Stimulated activated CD4-positive, alpha-beta T cell treated with anti-CD3 and anti-CD28 coated beads, Interleukin-12 subunit alpha, Interleukin-12 subunit beta, amount 100 ng/mL, for 4 hours (primary cell): ENCODE data around the gene PAN2.
A peak's percentile ranks its signal among the peaks of the same experiment; 100 is the strongest.
"Not testable (repeated sequence)": the region's sequence is repeated elsewhere in the genome, so short reads cannot be mapped to it uniquely, and the experiment has no call there.

ENCODE experiments used
- DNase-seq: peaks from one replicate; pipeline ENCODE4 v3.0.0-alpha.2; 2020

The PAN2 gene, protein sequence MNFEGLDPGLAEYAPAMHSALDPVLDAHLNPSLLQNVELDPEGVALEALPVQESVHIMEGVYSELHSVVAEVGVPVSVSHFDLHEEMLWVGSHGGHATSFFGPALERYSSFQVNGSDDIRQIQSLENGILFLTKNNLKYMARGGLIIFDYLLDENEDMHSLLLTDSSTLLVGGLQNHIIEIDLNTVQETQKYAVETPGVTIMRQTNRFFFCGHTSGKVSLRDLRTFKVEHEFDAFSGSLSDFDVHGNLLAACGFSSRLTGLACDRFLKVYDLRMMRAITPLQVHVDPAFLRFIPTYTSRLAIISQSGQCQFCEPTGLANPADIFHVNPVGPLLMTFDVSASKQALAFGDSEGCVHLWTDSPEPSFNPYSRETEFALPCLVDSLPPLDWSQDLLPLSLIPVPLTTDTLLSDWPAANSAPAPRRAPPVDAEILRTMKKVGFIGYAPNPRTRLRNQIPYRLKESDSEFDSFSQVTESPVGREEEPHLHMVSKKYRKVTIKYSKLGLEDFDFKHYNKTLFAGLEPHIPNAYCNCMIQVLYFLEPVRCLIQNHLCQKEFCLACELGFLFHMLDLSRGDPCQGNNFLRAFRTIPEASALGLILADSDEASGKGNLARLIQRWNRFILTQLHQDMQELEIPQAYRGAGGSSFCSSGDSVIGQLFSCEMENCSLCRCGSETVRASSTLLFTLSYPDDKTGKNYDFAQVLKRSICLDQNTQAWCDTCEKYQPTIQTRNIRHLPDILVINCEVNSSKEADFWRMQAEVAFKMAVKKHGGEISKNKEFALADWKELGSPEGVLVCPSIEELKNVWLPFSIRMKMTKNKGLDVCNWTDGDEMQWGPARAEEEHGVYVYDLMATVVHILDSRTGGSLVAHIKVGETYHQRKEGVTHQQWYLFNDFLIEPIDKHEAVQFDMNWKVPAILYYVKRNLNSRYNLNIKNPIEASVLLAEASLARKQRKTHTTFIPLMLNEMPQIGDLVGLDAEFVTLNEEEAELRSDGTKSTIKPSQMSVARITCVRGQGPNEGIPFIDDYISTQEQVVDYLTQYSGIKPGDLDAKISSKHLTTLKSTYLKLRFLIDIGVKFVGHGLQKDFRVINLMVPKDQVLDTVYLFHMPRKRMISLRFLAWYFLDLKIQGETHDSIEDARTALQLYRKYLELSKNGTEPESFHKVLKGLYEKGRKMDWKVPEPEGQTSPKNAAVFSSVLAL

DNA sequence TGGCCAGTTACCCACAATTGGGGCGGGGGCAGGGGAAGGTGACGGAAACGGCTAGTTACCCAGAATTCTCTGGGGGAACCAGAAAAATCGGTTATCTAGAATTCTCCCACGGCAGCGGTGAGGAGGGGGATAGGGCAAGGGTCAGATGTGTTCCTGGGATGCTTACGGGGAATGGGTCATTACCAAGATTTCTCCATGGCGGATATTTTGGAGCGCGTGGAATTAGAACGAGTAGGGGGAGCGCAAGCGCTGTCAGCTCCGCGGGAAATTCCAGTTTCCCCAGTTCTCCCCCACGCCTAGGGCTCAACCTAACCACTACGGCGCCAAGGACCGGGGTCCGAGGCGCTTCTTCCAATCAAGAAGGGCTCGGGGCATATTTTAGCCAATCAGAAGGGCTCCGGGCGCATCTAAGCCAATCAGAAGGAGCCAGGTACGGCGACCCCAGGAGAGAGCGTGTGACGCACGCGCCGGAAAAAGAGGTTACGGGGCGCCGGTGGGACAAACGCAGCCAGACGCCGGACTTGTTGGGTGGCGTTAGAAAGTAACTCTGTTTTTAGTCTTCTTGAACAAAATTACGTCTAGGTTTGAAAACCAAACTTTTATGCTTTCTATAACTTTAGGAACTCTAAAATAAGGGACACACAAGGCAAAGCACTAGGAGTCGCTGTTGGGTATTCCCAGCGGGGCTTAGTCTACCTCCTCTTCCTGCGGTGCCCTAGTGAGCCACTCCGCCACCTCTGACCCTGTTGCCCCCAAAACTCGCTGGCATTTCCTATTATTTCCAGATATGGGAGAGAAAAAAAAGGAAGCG, at the start of gene PAN2:
PAN2 (minus strand) TSS at position 322 of the 811 bp plus-strand sequence. CDS start 906 bp downstream, outside the sequence.
- DNase-seq = peak; percentile 86

DNA sequence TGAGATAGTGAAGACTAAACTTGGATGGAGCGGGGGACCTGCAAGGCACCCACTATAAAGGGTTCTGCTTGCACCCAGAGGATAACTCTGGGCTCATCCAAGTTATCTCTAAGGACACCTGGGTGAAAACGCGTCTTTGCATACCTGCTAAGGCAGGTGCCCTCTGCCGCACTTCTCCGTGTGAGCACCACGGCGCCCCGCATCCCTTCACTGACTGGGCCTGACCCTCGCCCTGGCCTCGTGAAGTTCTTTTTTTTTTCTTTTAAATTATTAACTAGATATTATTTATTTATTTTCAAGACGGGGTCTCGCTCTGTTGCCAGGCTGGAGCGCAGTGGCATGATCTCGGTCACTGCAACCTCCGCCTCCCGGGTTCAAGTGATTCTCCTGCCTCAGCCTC, 48.8 kb upstream of the PAN2 start:
- no peak for DNase-seq

DNA sequence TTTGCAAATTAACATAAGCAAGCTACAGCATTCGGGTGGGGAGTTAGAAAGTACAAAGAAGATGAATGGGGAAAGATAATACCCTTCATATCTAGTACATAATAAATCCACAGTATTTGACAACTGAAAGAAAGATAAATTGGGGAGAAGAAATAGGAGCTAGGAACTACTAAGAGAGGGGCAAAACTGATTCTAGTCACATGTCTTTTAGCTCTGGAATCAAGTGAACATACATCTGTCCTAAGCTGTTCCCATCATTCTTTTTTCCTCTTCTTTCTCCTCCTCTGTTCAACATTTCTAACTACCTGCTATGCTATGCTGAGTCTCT, 44.2 kb upstream of the PAN2 start:
- DNase-seq = no peak

DNA sequence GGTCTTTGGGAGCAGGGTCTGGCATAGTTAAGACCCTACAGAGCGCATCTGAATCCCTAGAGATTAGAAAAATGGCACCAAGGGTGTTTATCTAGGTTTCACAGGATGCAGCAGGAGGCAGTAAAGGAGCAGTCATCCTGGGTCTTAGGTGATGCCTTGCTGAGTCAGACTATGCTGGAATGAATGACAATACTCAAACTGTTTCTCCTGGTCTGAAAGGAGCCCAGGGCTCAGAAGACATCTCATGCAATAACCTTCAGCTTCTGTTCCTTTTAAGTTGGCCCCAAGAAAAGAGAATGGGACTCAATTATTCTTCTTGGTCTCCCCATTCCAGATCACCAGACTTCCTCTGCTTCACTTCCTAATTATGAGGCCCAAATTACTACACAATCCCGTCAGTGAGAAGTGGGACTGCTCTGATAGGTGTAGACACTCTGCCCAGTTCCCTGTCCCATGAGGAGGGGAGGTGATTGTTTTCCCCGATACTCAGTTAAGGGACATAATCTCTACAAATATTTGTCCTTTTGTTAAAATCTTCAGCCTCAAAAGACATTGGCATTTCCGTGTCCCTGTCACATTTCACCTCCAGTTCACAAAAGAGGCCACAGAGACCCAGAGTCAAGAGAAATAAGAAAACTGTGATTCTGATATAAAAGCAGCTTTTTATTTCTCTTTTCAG, 43.6 kb upstream of the PAN2 start:
- DNase-seq = no peak

DNA sequence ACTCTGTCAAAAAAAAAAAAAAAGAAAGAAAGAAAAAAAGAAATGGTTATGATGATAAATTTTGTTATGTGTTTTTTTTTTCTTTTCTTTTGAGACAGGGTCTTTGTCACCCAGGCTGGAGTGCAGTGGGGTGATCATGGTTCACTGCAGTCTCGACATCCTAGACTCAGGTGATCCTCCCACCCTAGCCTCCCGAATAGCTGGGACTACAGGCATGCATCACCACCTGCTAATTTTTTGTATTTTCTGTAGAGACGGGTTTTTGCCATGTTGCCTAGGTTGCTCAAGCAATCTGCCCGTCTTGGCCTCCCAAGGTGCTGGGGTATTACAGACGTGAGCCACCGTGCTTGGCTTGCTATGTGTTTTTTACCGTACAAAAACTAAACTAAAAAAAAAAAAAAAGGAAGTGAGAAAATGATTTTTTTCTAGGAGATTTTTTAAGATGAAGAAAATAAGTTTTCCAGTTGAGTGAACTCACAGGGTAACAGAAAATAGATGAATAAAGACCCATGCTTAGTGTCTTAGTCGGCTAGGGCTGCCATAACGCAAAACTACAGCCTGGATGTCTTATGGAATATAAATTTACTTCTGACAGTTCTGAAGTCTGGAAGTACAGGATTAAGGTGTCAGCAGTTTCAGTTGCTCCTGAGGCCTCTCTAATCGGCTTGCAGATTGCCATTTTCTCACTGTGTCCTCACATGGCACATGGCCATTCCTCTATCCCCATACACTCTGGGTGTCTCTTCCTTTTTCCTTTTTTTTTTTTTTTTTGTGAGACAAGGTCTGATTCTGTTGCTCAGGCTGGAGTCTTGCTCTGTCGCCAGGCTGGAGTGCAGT, 42.0 kb upstream of the PAN2 start:
- DNase-seq = no peak

DNA sequence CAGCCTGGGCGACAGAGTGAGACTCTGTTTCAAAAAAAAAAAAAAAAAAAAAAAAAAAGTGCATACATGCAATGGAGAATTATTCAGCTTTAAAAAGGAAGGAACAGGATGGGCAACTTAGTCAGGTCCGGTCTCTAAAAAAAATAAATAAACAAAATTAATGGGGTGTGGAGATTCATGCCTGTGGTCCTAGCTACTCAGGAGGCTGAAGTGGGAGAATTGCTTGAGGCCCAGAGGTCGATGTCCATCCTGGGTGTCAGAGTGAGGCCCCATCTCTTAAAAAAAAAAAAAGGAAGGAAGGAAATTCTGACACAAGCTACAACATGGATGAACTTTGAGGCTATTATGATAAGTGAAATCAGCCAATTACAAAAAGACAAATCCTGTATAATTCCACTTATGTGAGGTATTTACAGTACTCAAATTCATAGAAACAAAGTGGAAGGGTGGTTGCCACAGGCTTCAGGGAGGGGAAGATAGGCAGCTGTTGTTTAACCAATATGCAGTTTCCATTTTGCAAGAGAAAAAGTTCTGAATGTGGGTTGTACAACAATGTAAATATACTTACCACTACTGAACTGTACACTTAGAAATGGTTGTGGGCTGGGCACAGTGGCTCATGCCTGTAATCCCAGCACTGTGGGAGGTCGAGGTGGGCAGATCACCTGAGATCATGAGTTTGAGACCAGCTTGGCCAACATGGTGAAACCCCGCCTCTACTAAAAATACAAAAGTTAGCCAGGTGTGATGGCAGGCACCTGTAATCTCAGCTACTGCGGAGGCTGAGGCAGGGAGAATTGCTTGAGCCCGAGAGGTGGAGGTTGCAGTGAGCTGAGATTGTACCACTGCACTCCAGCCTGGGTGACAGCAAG, 41.2 kb upstream of the PAN2 start:
- no peak for DNase-seq

DNA sequence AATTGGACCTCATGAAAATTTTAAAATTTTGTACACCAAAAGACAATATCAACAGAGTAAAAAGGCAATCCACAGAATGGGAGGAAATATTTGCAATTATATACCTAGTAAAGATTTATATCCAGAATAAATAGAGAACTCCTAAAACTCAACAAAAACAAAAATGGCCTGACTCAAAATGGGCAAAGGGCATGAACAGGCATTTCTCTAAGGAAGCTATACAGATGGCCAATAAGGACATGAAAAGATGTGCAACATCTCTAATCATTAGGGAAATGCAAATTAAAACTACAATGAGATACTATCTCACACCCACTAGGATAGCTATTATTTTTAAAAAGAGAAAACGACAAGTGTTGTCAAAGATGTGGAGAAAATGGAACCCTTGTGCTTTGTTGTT, 39.7 kb upstream of the PAN2 start:
- no peak for DNase-seq

DNA sequence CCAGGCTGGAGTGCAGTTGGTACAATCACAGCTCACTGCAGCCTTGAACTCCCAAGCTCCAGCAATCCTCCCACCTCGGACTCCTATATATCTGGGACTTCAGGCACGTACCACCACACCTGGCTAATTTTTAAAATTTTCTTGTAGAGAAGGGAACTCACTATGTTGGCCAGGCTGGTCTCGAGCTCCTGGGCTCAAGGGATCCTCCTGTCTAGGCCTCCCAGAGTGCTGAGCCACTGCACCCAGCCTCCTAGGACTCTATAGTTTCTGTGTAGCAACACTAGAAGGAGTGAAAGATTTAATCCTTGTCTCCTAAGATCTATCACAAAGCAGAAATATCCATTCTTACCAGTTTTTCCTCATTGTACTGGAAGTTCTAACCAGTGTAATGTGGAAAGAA, 33.1 kb upstream of the PAN2 start:
- no peak for DNase-seq

DNA sequence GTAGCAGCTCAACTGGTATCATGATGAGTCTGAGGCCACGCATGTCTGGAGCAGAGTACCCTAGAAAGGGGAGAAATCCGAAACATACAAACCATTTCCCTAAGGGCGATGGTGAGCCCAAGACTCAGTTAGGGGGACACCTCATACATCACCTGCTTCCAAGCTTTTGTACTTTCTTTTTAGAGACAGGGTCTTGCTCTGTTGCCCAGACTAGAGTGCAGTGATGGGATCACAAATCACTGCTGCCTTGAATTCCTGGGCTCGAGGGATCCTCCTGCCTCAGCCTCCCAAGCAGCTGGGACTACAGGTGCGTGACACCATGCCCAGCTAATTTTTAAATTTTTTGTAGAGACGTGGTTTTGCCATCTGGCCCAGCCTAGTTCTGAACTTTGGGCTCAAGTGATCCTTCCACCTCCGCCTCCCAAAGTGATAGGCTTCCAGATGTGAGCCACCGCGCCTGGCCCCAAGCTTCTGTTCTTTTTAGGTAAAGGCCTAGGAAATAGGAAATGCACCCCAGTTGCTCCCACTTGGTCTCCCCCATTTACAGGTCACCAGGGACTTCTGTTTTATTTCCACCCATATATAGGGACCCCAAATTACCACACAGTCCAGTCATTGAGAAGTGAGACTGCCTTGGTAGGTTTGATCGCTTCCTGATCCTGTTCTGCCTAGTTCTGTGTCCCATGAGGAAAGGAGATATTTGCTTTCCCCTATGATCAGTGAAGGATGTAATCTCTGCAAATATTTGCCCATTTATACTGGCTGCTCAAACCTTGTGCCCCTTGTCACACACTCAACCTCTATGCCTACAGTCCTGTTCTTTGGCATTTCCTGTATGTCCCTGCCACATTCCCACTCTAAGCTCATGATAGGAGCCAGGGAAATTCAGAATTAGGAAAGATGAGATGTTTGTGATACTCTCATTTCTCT, 28.6 kb upstream of the PAN2 start, which contains the start of gene APOF:
APOF (minus strand) TSS at position 728 of the 930 bp plus-strand sequence; CDS start at position 616, 112 bp downstream.
- no peak for DNase-seq

DNA sequence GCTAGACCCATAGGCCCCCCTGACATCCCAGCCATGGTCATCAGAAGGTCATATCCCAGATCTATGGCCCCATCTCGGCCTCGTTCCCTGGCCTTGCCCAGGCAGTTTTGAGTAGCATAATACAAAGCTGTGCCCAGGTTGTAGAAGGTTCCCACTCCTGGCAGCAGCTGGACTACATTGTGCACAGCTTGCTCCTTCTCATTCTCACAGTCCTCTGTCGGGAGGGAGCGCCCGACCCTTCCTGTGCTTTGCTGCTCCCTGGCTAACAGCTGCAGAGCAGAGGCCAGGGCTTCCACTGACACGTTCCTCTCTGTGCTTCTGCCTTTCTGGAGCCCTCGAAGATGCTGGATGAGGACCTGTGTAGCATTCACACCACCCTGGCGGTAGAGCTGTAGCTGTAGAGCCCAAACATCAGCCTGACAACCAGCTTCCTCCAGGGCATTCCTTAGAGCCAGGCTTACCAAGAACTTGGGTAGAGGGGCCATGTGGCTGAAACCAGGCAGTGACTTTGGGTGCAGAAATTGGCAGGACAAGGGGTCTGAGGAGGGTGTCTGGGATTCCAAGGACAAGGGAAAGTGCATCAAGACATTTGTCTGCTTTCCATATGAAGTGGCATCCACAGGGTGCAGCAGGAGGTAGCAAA, 27.8 kb upstream of the PAN2 start:
- no peak for DNase-seq

DNA sequence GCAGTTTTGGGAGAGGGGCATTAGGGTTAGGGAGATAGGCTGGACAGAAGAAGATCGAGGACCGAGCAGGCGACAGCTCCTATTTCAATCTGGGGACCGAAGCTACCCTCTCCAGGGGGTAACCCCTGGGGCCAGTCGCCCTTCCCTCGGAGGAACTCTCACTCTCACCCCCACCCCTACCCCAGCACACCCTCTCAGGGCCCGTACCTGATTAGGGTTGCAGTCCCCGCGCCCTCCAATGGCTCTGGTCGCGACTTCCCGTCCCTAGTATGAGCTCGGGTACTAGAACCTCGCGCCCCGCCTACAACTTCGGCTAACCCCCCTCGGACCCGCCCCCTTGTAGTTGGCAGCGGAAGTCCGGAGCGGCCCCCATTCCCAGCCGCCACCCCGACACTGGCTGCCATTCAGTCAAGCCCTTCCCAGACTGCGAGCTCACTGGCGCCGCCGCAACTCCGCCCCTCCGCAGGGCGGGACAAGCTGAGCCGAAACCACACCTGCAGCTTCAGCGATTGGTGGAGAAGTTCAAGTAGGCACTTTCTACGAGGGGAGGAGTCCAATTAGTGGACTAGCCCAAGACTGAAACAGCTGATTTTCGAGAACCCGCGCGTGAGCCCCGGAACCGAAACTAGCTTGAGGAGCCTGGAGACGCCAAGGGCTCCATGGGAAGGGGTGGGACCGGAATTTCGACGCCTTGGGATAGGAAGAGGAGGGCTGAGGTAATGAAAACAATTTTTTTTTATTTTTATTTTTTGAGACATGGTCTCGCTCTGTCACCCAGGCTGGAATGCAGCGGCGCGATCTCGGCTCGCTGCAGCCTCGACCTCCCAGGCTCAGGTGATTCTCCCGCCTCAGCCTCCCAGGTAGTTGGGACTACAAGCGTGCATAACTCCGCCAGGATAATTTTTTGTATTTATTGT, 26.3 kb upstream of the PAN2 start, which contains the start of gene STAT2:
STAT2 (minus strand) TSS at position 257 of the 917 bp plus-strand sequence. CDS start 3,536 bp downstream, outside the sequence.
- DNase-seq = peak; percentile 97

DNA sequence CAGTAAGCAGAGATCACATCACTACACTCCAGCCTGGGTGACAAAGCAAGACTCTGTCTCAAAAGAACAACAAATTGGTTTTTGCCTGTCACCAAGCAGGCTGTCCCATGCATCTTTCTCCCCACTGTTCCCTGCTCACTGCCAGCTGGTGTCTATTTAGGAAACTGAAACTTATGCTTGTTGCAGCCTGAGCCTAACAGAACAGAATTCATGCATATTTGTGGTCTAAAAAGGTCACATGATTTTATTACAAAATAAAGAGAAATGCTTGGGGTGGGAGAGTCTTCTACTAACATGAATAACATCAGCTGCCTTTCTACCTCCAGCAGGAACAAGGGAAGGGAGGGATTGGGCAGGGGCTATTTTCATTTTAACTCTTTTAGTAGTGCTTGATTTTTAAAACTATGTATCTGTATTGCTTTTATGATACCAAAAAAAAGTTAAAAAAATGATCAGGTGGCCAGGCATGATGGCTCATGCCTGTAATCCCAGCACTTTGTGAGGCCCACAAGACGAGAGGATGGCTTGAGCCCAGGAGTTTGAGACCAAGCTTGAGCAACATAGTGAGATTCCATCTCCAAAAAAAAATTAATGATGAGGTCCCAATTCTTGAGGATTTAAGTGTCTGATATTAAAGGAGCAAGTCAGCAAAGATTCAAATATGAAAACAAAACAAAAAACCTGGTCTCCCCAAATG, 25.2 kb upstream of the PAN2 start:
- no peak for DNase-seq

DNA sequence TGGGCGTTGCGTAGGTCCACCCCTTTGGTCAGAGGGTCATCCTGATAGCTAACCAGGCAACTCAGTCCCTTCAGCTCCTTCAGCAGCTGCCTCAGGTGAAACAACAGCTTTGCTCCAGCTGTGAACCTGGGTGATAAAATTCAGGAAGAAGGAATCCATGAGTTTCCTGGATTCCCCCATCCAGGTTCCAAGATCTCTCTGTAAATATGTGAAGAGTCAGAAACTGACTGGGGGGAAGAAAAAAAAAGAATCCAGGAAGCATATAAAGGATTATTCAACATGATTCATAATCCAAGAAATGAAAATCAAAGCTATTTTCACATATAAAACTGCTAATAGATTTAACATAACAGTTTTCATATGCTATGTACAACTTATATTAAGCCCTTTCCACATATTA, 17.5 kb upstream of the PAN2 start:
- DNase-seq = no peak

DNA sequence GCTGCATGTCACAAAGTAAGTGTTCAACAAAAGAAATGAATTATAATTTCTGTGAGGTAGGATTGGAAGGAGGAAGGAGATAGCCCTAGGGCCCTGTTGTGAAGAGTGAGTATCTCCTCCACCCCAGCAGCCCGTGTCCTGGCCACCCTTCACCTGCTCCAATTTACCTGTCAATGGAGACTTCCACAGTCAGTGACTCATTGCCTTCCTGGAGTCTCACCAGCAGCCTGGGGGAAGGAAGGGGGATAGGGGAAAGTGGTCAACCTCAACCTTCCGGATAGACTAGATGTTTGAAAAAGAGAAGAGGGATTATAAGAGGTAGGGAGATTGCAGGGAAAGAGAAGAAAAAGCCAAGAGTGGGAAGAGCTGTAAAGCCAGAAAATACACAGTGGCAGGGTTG, 16.9 kb upstream of the PAN2 start:
- no peak for DNase-seq

DNA sequence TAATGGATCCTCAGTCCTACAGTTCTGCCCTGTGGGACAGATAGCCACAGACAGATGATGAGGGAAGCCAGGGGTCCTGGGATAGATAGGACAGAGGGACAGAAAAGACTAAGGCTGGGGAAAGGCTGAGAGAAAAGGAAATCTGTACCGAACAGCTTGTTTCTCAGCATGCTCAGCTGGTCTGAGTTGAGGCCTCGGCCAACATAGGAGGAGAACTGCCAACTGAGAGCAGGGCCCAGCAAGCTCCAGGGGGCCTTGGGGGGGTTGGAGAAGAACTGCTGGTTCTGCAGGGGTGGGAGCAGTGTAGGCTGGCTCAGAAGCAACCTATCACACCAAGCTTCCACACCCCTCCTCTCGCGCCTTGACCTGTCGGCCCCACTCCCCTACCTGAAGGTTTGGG, 15.0 kb upstream of the PAN2 start:
- no peak for DNase-seq

DNA sequence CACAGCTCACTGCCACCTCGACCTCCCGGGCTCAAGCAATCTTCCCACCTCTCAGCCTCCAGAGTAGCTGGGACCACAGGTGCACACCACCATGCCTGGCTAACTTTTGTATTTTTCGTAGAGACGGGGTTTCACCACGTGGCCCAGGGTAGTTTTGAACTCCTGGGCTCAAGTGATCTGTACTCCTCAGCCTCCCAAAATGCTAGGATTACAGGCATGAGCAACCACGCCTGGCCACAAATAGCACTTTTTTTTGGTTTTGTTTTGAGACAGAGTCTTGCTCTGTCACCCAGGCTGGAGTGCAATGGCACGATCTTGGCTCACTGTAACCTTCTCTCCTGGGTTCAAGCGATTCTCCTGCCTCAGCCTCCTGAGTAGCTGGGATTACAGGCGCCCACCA, 13.5 kb upstream of the PAN2 start:
- DNase-seq = not testable (repeated sequence)
